ENCODE measurements around the gene MTERF1. TPM values are rescaled to one million over a fixed set of nuclear protein-coding genes. Genes with fewer than 3 reads are reported as not detected.

MTERF1 gene
- total RNA-seq, 1 experiment from 2014 or later: 19.8 TPM

DNA sequence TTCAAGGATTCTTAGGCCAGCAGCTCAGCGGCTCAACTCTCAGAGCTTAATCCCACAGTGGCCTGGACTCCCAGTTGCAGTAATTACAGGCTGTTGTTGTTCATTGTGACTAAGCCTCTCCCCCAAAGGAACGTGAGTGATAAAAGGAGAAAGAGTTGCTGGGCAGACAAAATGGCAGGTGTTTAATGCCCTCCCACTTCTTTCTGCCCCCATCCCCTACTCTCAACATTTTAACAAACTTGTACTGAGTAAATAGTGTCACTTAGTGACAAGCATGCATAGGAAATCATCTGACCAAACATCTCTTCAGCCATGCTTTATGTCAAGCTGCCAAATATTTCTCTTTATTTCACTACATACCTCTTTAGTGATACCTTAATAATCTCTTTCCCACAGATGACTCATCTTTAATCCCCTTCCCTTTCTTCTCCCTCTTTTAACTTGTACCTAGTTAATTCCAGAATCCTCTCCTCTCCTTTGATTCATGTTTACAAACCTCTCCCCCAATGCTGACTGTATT lies 12.4 kb upstream of the MTERF1 start:
- Histone ChIP-seq H3K79me1 (ENCODE audit: insufficient read depth, low read depth, low read length, poor library complexity, severe bottlenecking) (no peaks in the 10 kb centered on the region), H2BK20ac (ENCODE audit: low read depth, low read length, poor library complexity, severe bottlenecking) (no peak overlapping the region), H3K14ac (ENCODE audit: insufficient read depth, low read length) (no peak overlapping the region), H3K4me2 (ENCODE audit: insufficient read depth, insufficient read length, low read length) (no peak overlapping the region), H3K23ac (ENCODE audit: insufficient read length, low read depth, low read length) (no peak overlapping the region), H3K4ac (ENCODE audit: low read depth, low read length) (no peak overlapping the region), H2BK5ac (ENCODE audit: insufficient read length, low read length) (no peak overlapping the region), H3K27ac (ENCODE audit: insufficient read length, low read depth, low read length) (no peak overlapping the region), H2AFZ (ENCODE audit: low read length) (no peak overlapping the region), H2BK120ac (ENCODE audit: low read depth, low read length, poor library complexity, severe bottlenecking) (no peak overlapping the region), H3K9ac (ENCODE audit: extremely low read depth, insufficient read length, low read length) (no peak overlapping the region), H3K4me1 (ENCODE audit: insufficient read depth, low read length) (no peaks in the 10 kb centered on the region), H3K79me2 (ENCODE audit: insufficient read depth, low read length) (no peaks in the 10 kb centered on the region), H3K56ac (ENCODE audit: insufficient read length, low read depth, low read length) (no peak overlapping the region), H3K9me3 (ENCODE audit: control insufficient read depth, low read depth, low read length) (no peaks in the 10 kb centered on the region), H2BK12ac (ENCODE audit: insufficient read length, low read depth, low read length) (no peak overlapping the region), H4K91ac (ENCODE audit: insufficient read length, low read depth, low read length) (no peak overlapping the region), H3K23me2 (ENCODE audit: insufficient read length, low read depth, low read length, poor library complexity, severe bottlenecking) (no peaks in the 10 kb centered on the region), H3K18ac (ENCODE audit: insufficient read length, low read depth, low read length) (no peak overlapping the region), H4K20me1 (ENCODE audit: control insufficient read depth, insufficient read depth, insufficient read length) (no peaks in the 10 kb centered on the region), H4K8ac (replicated peaks; ENCODE audit: insufficient read length, low read depth, low read length) (no peak overlapping the region), H3T11ph (ENCODE audit: low read length) (no peak overlapping the region), H2BK15ac (ENCODE audit: low read depth, low read length) (no peak overlapping the region), H2AK5ac (ENCODE audit: insufficient read length, low read length) (no peak overlapping the region), H4K5ac (ENCODE audit: insufficient read length, low read depth, low read length) (no peak overlapping the region), H3K27me3 (ENCODE audit: insufficient read depth, low read length) (no peaks in the 10 kb centered on the region)
- Mint-ChIP-seq H3K27ac (peak overlapping the region in 2 of 3 experiments; percentile 18 to 91; a peak in 4 of 7 replicates), H3K4me3 (no peak overlapping the region), H3K27me3 (ENCODE audit: low read depth) (no peaks in the 10 kb centered on the region; the same call in 1 of the 2 replicates), H3K9me3 (peaks cover 14 to 24% of the 10 kb centered on the region in 2 experiments), H3K4me1 (peaks cover 14 to 26% of the 10 kb centered on the region in 2 experiments), H3K36me3 (ENCODE audit: insufficient read depth in 1 of 3, low read depth in 3 of 3) (peaks cover 5 to 17% (median 6%) of the 10 kb centered on the region in 3 experiments; a peak in 4 of 7 replicates)
- TF ChIP-seq CTCF (conservative IDR thresholded peaks at IDR 0.05): no peak
- no peak for DNase-seq
- no CpG with 5 or more reads among the region's 2 CpGs for WGBS (ENCODE audit: extremely low coverage, insufficient read length, low lambda C conversion rate)

All from H9 (cell line).